ENCODE results near the gene STK24. TPM values are rescaled to one million over a fixed set of nuclear protein-coding genes. Genes with fewer than 3 reads are reported as not detected.
A peak's percentile ranks its signal among the peaks of the same experiment; 100 is the strongest.
"Not testable (repeated sequence)": the region's sequence is repeated elsewhere in the genome, so short reads cannot be mapped to it uniquely, and the experiment has no call there.

The STK24 gene
- total RNA-seq, 1 experiment from 2014 or later, result 93.2 TPM

DNA sequence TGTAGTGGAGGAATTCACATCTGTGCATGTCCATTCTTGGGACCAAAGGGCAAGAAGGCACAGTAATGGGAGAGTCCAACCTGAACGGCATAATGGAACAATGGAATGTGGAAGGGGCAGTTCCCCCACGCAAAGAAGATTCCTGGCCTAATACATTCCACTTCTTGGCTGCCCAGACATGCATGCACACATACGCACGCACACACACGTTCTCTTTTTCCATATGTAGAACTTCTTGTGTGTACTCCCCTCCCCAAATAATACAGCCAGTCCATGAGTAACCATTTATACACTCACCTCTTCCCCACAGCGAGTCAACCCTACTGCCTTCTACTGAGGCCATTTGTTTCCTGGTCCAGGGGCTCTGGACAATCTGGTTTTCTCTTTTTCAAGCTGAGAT is 6.0 kb upstream of the STK24 start:
- no peak for DNase-seq (ENCODE audit: low read depth)

DNA sequence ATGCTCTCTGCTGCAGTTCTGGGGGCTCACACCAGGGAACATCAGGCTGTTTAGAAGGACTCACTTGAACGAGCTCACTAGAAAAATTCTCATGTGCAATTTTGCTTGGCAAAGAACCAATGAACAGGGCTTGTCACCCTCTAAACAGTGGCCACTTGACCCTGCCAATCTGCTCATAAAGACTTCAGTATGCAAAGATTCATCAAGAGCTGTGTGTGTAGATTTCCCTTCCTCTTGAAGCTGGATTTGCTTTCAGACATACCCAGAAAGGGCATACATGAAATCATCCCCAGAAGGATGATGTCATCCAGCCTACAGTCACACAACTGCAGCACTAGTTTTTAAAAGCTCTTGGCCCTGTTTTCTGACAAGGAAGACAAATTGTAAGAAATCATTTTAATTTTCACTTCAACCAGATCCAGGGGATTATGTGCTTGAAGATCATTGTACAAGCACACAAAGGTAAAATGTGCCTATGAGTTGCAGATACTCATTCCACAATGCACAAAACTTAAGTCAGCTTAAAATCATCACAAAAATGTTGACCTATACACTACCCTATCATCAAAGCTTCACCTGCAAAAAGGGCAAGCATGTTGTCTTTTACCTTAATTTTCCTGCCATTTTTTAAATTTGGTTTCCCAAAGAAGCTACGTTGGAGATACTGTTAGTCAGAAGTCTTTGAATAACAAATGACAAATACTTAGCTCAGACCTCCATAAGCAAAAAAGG is 5.2 kb upstream of the STK24 start:
- peak; percentile 74 for DNase-seq (ENCODE audit: low read depth)

DNA sequence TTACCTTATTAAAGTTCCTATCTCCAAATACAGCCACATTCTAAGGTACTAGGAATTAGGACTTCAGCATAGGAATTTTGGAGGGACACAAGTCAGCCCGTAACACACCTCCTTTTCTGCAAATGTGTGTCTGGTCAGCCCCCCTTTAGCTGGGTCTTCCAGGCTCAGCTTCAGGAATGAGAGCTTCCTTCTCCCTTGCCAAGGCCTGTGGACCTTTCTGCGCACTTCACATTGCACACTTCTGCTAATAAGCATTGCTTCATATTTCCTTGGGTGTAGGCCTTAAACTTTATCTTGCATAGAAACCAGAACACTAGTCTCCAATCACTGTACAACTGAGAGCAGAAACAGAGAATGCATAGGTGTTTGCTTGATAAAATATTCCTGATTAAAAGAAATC is 4.5 kb upstream of the STK24 start:
- DNase-seq (ENCODE audit: low read depth), result no peak

DNA sequence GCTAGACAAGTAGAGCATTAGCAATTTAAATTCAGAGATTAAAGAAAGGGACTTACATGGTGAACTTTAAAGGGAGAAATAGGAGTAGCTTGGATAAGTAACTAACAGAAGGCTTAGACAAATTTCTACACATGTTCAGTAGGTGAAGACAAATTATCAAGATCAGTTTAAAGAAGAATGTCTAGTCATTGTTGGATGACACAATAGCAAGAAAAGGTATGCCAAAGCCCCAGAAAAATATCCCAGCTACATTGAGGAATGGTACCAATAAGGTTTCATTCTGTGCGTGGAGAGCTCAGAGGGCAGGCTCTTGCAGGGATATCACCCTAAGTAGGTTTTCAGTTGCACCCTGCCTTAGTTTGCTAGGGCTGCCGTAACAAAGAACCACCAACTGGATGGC is 3.5 kb upstream of the STK24 start:
- no peak for DNase-seq (ENCODE audit: low read depth)

DNA sequence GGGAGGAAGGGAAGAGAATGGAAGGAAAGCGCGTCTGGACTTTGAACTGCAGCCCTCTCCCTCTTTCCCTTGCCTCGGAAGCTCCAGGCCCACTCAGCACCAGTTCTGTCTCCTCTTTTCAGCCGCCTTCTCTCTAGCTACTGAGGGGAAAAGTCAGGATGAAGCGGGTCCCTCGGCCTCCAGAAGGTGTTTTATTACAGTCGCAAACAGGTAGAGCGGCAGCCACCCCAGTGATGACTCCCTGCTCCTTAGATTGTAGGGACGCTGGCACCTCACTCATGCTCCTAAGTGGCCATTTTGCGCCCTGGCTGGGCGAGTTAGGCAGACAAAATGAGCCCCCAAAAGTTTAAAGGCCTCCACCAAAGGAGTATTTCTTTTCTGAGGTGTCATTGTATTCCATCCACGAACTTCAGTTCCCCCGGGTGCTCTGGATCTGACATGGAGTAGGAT is 954 bp upstream of the STK24 start:
- no peak for DNase-seq (ENCODE audit: low read depth)

DNA sequence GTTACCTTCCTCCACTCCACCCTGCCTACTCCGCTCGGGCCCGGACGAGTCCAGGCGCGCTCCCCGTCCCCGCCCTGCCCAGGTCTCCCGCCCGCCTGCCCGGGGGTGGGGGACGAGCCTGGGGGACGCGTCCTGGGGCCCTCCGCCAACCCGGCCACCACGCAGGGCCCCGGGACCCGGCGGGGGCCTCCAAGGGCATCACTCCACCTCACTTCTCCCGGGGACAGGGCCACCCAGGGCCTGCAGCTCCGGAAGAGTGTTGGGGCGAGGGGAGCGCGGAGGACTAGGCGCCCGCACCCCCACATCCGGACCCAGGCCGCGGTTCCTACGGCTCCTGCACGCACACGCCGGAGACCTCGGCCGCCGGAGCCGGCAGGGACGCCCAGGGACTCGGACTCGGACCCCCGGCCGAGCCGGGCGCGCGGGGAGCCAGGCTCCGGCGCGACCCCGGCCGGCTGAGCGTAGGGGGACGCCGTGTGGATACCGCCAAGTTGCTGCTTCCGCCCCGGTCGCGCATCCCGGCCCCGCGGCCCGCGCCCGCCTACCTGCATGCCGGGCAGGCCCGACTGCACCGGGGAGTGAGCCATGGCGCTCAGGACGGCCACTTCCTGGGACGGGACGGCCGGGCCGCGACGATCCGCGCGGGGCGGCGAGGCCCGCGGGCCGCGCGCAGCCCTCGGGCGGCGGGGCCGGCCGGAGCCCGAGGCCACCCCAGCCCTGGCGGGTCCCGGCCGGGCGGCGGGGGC is 534 bp downstream of the STK24 start:
- DNase-seq (ENCODE audit: low read depth), result peak; percentile 40

DNA sequence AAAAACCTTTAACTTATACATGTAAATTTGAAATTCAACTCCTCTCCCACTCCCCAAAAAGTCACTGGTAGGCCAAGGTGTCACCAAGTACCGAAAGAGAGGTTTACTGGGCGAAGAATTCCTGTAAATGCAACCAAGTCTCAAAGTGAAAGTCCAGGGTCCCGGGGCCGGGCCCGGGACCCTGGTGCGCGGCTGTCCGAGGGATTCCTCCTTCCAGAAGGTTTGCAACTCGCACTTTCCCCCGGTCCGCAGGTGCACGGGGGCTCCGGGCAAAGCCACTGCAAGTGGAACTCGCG is 1.1 kb downstream of the STK24 start:
- DNase-seq (ENCODE audit: low read depth), result no peak

DNA sequence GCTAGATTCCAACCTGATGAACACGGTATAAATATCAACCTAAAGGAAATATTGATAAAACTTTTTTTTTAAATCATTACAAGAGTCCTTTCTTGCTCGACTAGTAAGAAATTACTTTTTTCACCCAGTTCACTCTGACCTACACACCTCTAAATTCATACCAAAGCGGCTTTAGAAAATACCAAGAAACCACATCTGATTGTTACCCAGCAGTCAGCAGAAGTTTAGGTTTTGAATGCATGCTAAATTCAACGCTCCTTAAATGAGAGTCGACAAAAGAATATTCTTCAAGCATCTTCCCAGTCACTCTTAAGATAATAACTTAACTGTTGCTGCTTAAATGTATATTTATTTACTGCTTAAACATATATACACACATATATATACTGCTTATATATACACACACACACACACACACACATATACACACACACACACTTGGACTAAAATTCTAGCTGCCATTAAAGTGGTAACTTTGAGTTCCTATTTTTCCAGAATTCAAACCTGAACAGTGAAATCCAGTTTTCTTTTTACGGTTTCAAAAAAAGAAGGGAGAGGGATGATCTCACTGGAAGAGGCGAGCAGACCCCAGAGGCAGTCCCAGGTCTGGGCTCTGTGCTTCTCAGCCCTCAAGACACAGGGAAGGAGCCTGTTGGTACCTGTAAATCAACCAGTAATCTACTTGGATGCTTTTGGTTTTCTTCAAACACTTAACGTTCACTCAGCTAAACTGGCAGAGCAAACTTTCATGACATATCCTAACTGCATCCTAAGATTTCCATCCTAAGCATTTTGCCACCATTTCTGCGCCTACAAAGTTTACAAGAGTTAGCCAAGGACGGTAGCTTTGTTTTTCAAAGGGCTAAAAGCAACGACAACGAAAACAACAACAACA is 1.7 kb downstream of the STK24 start:
- DNase-seq (ENCODE audit: low read depth), result no peak

DNA sequence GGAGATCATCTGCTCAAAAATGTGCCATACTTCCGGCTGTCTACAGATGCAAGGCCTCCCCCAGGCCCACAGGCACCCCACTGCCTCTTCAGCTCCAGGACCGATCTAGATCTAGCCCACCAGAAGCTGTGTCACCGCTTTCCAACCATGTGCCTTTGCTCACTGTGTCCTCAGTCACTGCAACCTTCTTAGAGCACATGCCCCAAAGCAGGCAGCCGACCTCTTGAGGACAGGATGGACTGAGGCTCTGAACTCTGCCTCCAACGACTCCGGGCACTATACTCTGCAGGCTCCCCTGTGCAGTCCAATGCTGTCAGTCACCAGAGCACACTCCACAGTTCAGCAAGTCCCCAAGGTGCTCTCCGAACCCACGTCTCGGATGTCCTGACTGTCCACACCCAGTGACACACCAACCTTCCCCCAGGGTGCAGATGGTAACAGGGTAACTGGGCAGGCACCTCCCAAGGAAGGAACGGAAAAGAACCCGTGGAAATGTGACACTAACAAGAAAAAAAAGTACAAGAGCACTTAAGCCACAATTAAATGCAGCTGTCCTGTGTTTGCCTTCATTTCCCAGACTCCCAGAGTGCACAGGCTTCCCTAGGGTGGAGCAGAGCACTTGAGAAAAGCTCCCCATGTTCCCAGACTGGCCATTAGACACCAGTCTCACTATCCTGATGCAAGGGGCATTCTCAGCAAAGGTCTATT is 4.8 kb downstream of the STK24 start:
- no peak for DNase-seq (ENCODE audit: low read depth)

DNA sequence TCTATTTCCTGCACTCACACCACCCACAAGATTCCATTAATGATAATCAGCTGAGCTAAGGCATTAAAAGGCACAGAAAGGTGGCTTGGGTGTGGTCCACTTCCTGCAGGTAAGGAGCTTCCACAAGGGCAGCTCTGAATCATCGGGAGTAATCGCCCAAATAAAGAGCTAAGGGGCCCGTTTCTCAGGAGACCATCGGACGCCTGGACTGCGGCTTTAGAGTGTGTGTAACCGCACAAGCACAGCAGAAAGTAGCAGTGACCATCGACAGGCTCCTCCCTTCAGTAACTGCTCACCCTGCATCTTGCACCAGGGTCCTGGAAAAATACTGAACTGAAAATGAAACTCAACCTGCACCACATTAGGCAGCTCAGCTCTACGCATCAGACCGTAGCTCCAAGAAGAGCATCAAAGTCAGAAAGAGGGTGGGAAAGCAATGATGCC is 6.0 kb downstream of the STK24 start:
- no peak for DNase-seq (ENCODE audit: low read depth)

DNA sequence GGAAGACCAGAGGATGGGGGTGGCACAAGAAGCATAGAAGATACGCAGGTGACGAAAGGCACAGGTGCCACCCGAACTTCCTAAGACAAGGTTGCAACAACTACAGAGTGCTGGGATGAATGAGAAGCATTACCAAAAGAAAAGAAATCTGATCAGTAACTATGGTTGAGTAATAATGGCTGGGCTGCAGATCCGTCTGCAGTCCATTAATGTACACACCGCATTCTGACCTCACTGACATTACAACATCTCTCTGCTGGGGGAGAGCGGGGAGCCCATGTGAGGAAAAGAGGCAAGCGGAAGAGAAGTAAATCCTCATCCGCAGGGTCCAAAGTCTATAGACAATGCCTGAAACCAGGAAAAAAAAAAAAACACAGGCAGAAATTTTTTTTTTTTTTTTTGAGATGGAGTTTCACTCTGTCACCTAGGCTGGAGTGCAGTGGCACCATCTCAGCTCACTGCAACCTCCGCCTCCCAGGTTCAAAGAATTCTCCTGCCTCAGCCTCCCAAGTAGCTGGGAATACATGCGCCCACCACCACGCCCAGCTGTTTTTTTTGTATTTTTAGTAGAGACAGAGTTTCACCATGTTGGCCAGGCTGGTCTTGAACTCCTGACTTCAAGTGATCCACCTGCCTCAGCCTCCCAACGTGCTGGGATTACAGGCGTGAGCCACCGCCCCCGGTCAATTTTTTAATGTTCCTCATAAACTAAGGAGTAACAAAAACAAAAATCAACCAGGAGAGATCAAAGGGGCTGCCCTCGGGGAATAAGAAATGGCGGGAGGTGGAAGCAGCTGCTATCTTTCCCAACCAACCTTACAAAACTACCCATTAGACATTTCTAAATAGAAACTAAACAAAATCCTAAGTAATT is 7.2 kb downstream of the STK24 start:
- not testable (repeated sequence) for DNase-seq (ENCODE audit: low read depth)

DNA sequence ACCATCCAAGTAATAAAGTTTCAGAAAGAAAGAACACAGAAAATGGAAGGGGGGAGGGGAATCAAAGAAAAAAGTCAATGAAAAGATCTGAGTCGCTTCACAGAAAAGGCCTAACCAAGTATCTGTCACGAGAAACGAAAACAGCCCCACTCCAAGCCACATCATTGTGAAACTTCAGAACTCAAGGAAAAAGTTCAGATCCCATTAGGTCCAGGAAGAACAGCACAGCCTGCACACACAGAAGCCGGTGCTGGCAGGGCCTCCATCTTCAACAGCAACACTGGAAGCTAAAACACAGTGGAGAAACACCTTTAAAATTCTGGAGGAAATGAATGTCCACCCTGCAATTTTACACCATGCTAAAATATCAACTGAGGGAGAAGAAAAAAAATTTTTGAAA is 8.0 kb downstream of the STK24 start:
- DNase-seq (ENCODE audit: low read depth), result no peak

DNA sequence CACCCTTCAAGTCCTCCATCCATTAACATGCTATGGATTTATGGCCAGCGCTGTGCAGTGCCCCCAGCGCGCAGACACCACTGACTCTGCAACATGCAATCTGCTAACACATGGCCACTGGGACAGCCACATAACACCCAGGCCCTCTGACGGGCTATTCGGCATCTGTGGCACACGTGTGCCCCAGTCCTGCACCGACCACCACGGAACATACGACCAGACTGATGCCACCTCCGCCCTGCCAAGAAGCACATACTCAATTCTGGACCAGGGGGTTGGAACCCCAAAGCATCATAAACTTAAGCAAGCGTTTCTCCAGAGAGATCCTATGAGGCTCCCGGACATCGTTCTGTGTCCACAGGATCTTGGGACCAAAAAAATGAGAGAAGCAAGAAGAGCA is 9.8 kb downstream of the STK24 start:
- no peak for DNase-seq (ENCODE audit: low read depth)

DNA sequence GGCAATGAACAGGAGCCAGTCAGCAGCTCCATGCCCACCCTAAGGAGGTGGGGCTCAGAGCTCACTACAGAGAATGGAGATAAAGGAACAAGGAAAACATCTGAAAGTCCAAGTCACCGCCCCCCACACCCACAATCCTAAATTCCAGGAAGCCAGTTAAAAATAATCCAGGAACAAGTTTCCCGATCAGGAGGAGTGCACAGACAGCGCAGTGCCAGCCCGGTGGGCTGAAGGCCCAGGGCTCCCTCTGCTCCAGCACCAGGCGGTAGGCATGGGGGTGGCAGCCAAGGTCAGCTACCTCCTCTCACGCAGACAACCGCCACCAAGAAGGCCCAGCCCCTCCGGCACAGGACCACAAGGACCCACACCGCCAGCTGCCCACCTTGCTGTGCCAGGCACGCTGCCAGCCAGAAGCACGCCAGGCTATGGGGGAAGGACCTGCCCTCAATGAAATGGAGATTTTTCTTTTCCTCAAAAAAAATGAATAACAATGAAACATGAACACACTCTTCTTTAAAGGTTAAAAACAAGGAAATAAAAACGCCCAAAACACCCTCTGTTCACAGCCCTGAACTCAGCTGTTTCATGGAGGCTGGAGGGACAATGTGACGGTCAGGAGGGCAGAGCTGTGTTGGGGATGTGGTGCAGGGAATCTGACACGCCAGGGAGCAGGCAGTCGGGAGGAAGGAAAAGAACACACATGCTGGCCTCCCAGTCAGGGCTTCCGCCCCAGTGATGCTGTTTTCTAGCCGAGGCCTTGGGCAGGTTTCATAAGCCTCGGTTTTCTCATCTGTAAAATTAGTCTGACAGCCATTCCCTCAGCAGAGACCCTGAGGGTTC is 11.0 kb downstream of the STK24 start:
- DNase-seq (ENCODE audit: low read depth), result no peak

DNA sequence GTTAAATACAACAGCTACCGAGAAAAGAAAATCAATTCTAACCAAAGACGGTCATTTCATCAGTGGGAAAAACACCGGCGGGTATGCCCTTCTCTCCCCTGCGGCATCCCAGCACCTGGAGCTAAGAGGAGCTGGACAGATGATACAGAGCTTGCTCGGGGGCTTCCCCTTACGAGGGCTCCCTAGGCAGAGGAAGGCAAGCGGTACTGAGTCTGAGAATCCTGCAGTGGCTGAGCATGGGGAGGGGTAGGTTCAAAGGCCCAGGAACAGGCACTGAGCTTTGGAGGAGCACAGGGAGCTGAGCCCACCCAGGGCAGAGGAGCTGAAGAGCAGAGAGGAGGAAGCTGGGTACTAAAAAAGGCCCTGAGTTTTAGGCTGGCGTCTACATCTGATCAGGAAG is 12.7 kb downstream of the STK24 start:
- no peak for DNase-seq (ENCODE audit: low read depth)

DNA sequence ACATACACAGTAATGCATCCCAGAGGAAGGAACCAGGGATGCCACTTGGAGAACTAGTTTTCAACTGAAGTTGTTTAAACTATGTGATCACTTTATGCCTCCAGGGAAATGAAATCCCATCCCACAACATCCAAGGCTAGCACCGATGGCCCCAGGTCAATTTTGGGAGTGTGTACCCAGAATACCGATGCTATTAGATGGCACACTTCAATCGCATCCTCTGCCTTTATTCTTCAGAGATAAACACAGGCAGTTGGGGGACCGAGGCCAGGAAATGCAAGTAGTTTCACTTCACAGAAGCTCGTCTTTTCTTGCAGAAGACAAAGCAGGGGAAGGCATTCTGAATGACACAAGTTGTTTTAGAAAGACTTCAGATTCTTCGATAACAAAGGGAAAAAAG is 13.8 kb downstream of the STK24 start:
- DNase-seq (ENCODE audit: low read depth), result no peak

DNA sequence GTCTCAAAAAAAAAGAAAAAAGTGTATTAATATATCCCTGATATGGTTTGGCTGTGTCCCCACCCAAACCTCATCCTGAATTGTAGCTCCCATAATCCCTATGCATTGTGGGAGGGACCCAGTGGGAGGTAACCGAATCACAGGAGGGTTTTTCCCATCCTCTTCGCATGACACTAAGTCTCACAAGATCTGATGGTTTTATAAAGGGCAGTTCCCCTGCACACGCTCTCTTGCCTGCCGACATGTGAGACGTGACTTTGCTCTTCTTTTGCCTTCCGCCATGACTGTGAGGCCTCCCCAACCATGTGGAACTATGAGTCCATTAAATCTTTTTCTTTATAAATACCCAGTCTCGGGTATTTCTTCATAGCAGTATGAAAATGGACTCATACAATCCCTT is 17.7 kb downstream of the STK24 start:
- no peak for DNase-seq (ENCODE audit: low read depth)

DNA sequence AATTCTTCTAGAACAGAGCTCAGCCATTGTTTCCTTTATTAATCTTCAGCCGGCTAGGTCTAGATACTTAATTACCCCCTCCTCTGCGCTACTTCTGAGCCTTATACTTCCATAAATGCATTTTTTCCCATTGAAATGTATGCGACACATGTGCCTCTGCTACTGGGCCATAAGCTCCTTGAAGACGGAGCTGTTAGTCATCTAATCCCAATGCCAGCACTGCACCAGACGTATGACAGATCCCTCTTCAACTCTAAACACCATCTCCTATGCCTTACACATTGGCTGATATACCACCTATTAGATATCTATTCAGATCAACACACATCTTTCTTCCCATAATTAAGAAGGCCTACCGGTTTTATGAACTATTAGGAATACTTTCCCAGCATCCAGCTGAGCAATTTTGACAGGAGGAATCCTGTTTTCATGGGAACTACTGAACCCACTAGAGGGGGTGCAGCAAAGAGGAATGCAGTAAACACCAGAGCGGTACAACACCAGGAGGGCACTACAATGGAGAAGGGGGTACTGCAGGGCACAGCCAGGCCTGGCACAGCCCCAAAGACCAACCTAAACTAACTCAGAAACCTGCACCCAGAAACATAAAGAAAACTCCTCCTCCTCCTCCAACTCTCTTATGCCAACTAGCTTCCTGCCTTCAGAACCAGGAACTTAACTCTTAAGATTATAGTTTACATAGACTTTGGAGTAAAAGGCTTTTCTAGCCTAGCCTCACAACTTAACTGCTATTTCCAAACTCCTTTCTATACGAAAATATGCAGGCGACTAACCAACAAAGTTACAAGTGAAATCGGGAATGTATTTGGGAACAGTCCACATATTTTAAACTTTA is 18.7 kb downstream of the STK24 start:
- peak; percentile 30 for DNase-seq (ENCODE audit: low read depth)

Measured in M059J (cell line).